Body of pancreas (tissue), 4 donors: ENCODE measurements around the gene PLET1. TPM values are rescaled to one million over a fixed set of nuclear protein-coding genes. Genes with fewer than 3 reads are reported as not detected.

Experiments used
- ATAC-seq: fragments of 150-250 bp; one replicate; pipeline ENCODE4 v1.9.1; 2016
- DNase-seq, 4 donors: peaks; one replicate each; pipeline ENCODE4 v3.0.0-alpha.2; 2019
- H3K27ac ChIP-seq, 4 donors: fragments of 200-600 bp; sonication (generic); 1 replicate in 3 of 4; 2 replicates in 1 of 4; pipeline versions ENCODE4 v1.5.1 to v1.6.1; 2016 to 2019; ENCODE audit warnings: mild to moderate bottlenecking in 1 of 4, mixed read lengths in 1 of 4, moderate library complexity in 1 of 4
- H3K27me3 ChIP-seq, 2 donors: fragments of 200-600 bp; sonication (generic); one replicate each; pipeline ENCODE4 v1.6.0; 2016; ENCODE audit warnings: mild to moderate bottlenecking in 1 of 2
- H3K36me3 ChIP-seq, 2 donors: fragments of 200-600 bp; sonication (generic); replicated peaks in 1 of 2; 2 replicates each; pipeline ENCODE4 v1.5.1; 2016; ENCODE audit warnings: low read depth in 2 of 2; ENCODE audit not compliant: insufficient read depth in 1 of 2
- H3K4me1 ChIP-seq: fragments of 200-600 bp; sonication (generic); one replicate; pipeline ENCODE4 v1.6.0; 2016
- H3K4me3 ChIP-seq, 2 donors: fragments of 200-600 bp; sonication (generic); 1 replicate in 1 of 2; 2 replicates in 1 of 2; pipeline ENCODE4 v1.5.1; 2016 to 2019
- H3K9me3 ChIP-seq, 3 donors: fragments of 200-600 bp; sonication (generic); 1 replicate in 2 of 3; 2 replicates in 1 of 3; pipeline ENCODE4 v1.5.1; 2016
- POLR2A ChIP-seq, 3 donors: fragments of 450-650 bp; IDR thresholded peaks; one replicate each; pipeline ENCODE4 v1.6.1; 2016; ENCODE audit warnings: antibody characterized with exemption in 3 of 3, mild to moderate bottlenecking in 2 of 3
- WGBS, 2 donors: methylation state at CpG; one replicate each; pipeline ENCODE4 v1.1.5; 2017; 5-methylcytosine and 5-hydroxymethylcytosine counted together
- intact Hi-C: fragments of 100-400 bp; cut with DNase I; formaldehyde crosslinking; loops from one replicate; pipeline ENCODE4 v1.15.1; 2023
- total RNA-seq, 2 donors: library from RNA; depleted of rRNA; stranded (reverse); fragments of >200 nt; gene quantifications; one replicate each; pipeline ENCODE4 v1.1.0, GENCODE V29; 2016
- TF ChIP-seq, protein P1 (sequence below), 7 experiments: fragments of 450-650 bp in 4 of 7; fragments of 200-600 bp in 3 of 7; sonication (generic) in 3 of 7; IDR thresholded peaks; one replicate each; pipeline ENCODE4 v1.5.1; 2016 to 2019; ENCODE audit warnings: antibody characterized with exemption in 7 of 7

Gene PLET1
- total RNA-seq, 2 donors from 2014 or later = not detected

DNA sequence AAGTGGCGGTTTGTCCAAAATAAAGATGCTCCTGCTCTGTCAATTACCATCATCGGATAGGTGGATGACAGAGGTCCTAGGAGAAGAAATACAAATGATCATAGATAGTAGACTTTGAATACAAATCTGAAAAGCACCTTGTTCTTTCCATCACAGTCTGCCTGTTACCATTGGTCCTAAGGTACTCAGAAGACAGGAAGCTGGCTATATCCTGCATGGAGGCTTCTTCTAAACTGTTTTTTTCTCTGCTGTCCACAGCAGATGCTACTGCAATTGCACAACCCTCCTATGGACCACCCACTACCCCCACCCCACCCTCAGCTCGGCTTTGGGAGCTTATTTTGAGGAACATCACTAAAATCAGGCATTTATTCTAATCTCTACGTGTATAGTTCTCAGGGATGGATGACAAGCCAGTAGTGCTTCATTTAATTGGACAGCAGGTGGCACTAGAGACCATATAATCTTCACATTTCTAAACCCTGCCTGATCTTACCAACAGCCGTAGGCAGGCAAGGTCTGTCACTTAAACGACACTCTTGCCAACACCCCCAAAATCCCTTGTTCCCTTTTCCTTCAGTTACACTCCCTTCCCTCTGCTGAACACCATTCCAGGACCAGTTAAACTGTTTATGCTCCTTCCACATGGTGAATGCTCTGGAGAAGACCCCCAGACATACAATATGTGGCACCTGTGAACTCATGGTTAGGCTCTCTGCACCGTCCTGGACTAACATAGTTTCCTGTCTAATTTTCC lies 41.0 kb downstream of the PLET1 start:
- H3K27ac ChIP-seq = no peak overlapping the region
- ATAC-seq = peak; percentile 94
- no peaks in the 10 kb centered on the region for H3K36me3 ChIP-seq
- no peaks in the 10 kb centered on the region for H3K27me3 ChIP-seq
- H3K4me1 ChIP-seq = no peaks in the 10 kb centered on the region
- intact Hi-C loops = loop anchor here (5.0 kb wide), 1 partner anchor 63 kb away; no protein-coding TSS in a partner anchor
- H3K9me3 ChIP-seq = no peaks in the 10 kb centered on the region
- peak; percentile 39 to 67 (median 54) for DNase-seq
- TF ChIP-seq POLR2A (IDR thresholded peaks at IDR 0.05) = no peak
- TF ChIP-seq, protein P1, sequence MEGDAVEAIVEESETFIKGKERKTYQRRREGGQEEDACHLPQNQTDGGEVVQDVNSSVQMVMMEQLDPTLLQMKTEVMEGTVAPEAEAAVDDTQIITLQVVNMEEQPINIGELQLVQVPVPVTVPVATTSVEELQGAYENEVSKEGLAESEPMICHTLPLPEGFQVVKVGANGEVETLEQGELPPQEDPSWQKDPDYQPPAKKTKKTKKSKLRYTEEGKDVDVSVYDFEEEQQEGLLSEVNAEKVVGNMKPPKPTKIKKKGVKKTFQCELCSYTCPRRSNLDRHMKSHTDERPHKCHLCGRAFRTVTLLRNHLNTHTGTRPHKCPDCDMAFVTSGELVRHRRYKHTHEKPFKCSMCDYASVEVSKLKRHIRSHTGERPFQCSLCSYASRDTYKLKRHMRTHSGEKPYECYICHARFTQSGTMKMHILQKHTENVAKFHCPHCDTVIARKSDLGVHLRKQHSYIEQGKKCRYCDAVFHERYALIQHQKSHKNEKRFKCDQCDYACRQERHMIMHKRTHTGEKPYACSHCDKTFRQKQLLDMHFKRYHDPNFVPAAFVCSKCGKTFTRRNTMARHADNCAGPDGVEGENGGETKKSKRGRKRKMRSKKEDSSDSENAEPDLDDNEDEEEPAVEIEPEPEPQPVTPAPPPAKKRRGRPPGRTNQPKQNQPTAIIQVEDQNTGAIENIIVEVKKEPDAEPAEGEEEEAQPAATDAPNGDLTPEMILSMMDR (IDR thresholded peaks at IDR 0.05) = peak; percentile 65 to 93 (median 91)
- no peak overlapping the region for H3K4me3 ChIP-seq
- 29 to 31% methylated on average over 7 of the region's 7 CpGs for WGBS, 2 donors

DNA sequence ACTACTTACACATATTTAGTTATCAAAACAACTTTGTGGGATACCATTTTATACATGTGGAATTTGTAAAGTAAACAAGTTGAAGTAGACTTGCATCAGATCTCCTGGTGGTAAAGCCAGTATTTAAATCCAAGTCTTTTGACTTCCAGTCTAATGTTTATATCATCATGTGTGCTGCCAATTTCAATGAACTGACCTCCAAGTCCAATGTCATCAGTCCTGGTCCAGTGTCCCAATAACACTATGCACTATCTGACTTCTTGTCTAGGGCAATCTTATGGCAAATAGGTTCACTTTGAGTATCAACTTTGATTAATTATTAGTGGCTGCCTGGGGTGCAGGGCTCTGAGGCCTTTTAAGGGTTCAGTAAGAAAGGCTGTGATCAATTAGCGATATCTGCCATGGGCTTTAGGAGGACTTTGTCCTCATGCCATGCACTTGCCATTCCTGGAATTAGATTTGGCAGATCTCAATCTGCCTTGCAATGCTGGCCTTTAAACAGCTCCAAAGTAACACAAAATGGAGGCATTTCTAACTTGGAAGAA lies 44.0 kb downstream of the PLET1 start:
- H3K9me3 ChIP-seq = no peaks in the 10 kb centered on the region
- H3K4me1 ChIP-seq = peaks cover 5% of the 10 kb centered on the region
- intact Hi-C loops = loop anchor here (5.0 kb wide), 1 partner anchor 66 kb away; no protein-coding TSS in a partner anchor
- no peaks in the 10 kb centered on the region for H3K36me3 ChIP-seq
- WGBS, 2 donors = 71 to 90% methylated on average over 1 of the region's 1 CpG
- no peak for ATAC-seq
- DNase-seq = no peak
- no peaks in the 10 kb centered on the region for H3K27me3 ChIP-seq
- no peak overlapping the region for H3K27ac ChIP-seq
- TF ChIP-seq, protein P1 (IDR thresholded peaks at IDR 0.05) = no peak
- no peak for TF ChIP-seq POLR2A (IDR thresholded peaks at IDR 0.05)
- H3K4me3 ChIP-seq = no peak overlapping the region

- no peak for ATAC-seq
- Histone ChIP-seq H3K27me3 (no peaks in the 10 kb centered on the region), H3K4me1 (peaks cover 5% of the 10 kb centered on the region), H3K36me3 (no peaks in the 10 kb centered on the region), H3K27ac (no peak overlapping the region), H3K9me3 (no peaks in the 10 kb centered on the region), H3K4me3 (no peak overlapping the region)
- no peak for DNase-seq
- intact Hi-C loops = loop anchor here (5.0 kb wide), 1 partner anchor 67 kb away; no protein-coding TSS in a partner anchor
- 83 to 86% methylated on average over 6 of the region's 6 CpGs for WGBS, 2 donors
- TF ChIP-seq, protein P1 (IDR thresholded peaks at IDR 0.05) = no peak
- TF ChIP-seq POLR2A (IDR thresholded peaks at IDR 0.05) = no peak
Measured at GRCh38 chr11:112215621-112216020, 45.0 kb downstream of the PLET1 start.

DNA sequence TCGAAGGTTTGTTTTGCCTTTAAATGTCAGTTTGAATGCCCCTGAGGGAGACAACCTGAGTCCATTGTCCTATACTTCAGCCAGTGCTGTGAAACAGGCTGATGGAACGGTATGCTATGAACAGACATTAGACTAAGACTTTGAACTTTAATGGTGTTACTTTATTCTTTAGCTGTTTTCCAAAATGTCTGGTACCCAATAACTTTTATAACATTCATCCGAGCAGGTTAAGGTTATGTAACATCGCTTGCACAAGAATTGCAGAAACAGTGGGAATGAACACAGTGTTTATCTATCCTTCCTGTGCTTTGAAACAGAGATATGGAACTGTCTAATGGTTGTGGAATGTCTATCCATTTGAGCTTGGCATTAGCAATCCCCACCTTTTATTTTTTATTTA lies 46.9 kb downstream of the PLET1 start:
- H3K4me1 ChIP-seq = peaks cover 5% of the 10 kb centered on the region
- no peaks in the 10 kb centered on the region for H3K9me3 ChIP-seq
- no peak for DNase-seq
- H3K27ac ChIP-seq = no peak overlapping the region
- H3K4me3 ChIP-seq = no peak overlapping the region
- no peaks in the 10 kb centered on the region for H3K36me3 ChIP-seq
- ATAC-seq = no peak
- no peak for TF ChIP-seq POLR2A (IDR thresholded peaks at IDR 0.05)
- TF ChIP-seq, protein P1 (IDR thresholded peaks at IDR 0.05) = no peak
- intact Hi-C loops = no loop called here
- H3K27me3 ChIP-seq = no peaks in the 10 kb centered on the region
- WGBS, 2 donors = 75 to 76% methylated on average over 4 of the region's 4 CpGs
